Measurements from ENCODE around the gene ANGPTL2.

GRCh38 chr9:127083138-127083980 is 39.1 kb downstream of the ANGPTL2 start:
- no peak for TF ChIP-seq TAF1 (IDR thresholded peaks at IDR 0.05; ENCODE audit: borderline replicate concordance, insufficient read depth, low read length)
- TF ChIP-seq, protein P1, sequence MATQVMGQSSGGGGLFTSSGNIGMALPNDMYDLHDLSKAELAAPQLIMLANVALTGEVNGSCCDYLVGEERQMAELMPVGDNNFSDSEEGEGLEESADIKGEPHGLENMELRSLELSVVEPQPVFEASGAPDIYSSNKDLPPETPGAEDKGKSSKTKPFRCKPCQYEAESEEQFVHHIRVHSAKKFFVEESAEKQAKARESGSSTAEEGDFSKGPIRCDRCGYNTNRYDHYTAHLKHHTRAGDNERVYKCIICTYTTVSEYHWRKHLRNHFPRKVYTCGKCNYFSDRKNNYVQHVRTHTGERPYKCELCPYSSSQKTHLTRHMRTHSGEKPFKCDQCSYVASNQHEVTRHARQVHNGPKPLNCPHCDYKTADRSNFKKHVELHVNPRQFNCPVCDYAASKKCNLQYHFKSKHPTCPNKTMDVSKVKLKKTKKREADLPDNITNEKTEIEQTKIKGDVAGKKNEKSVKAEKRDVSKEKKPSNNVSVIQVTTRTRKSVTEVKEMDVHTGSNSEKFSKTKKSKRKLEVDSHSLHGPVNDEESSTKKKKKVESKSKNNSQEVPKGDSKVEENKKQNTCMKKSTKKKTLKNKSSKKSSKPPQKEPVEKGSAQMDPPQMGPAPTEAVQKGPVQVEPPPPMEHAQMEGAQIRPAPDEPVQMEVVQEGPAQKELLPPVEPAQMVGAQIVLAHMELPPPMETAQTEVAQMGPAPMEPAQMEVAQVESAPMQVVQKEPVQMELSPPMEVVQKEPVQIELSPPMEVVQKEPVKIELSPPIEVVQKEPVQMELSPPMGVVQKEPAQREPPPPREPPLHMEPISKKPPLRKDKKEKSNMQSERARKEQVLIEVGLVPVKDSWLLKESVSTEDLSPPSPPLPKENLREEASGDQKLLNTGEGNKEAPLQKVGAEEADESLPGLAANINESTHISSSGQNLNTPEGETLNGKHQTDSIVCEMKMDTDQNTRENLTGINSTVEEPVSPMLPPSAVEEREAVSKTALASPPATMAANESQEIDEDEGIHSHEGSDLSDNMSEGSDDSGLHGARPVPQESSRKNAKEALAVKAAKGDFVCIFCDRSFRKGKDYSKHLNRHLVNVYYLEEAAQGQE (IDR thresholded peaks at IDR 0.05; ENCODE audit: insufficient read depth in 1 of 2, low read depth in 2 of 2, low read length in 2 of 2), result no peak
- no peak for TF ChIP-seq POLR2AphosphoS5 (IDR thresholded peaks at IDR 0.05; ENCODE audit: low read depth, low read length)
- TF ChIP-seq FOXP2 (optimal IDR thresholded peaks at IDR 0.05; ENCODE audit: borderline replicate concordance, extremely low read depth, extremely low read length, insufficient read depth), result no peak
- TF ChIP-seq SIN3A (IDR thresholded peaks at IDR 0.05; ENCODE audit: borderline replicate concordance, insufficient read depth, low read length), result no peak

Data from PFSK-1 (cell line).